WTC11 (cell line): ENCODE data around the gene CNOT9.

Experiments used
- ATF3 ChIP-seq: sonication (generic); formaldehyde crosslinking; conservative IDR thresholded peaks from 2 replicates; pipeline ENCODE4 v1.8.1; 2022; ENCODE audit warnings: mild to moderate bottlenecking, missing genetic modification reagents
- CDX4 ChIP-seq: fragments of 250-450 bp; sonication (Bioruptor Pico); IDR thresholded peaks from 2 replicates; pipeline ENCODE4 v1.9.0; 2021; ENCODE audit warnings: moderate library complexity, mild to moderate bottlenecking, inconsistent platforms, borderline replicate concordance
- CTCF ChIP-seq: fragments of 200-600 bp; IDR thresholded peaks from 2 replicates; pipeline ENCODE4 v1.8.0; 2022; ENCODE audit warnings: antibody characterized with exemption
- E2F5 ChIP-seq: sonication (generic); formaldehyde crosslinking; IDR thresholded peaks from 2 replicates; pipeline ENCODE4 v1.8.1; 2022; ENCODE audit warnings: mild to moderate bottlenecking, moderate library complexity, missing genetic modification reagents
- FOXK1 ChIP-seq: sonication (generic); formaldehyde crosslinking; IDR thresholded peaks from 2 replicates; pipeline ENCODE4 v1.8.0; 2022; ENCODE audit warnings: mild to moderate bottlenecking, moderate library complexity, missing genetic modification reagents
- HMGXB4 ChIP-seq: sonication (generic); formaldehyde crosslinking; IDR thresholded peaks from 2 replicates; pipeline ENCODE4 v1.8.1; 2023; ENCODE audit warnings: mild to moderate bottlenecking, moderate library complexity, missing genetic modification reagents
- IRF1 ChIP-seq: sonication (generic); formaldehyde crosslinking; IDR thresholded peaks from 2 replicates; pipeline ENCODE4 v1.8.0; 2023; ENCODE audit warnings: missing genetic modification reagents
- JAZF1 ChIP-seq: fragments of 250-450 bp; sonication (Bioruptor Pico); IDR thresholded peaks from 2 replicates; pipeline ENCODE4 v1.9.0; 2021; ENCODE audit warnings: moderate library complexity, mild to moderate bottlenecking, inconsistent platforms
- SMAD4 ChIP-seq: sonication (generic); formaldehyde crosslinking; IDR thresholded peaks from 2 replicates; pipeline ENCODE4 v1.8.0; 2022; ENCODE audit warnings: mild to moderate bottlenecking, missing genetic modification reagents
- SOX15 ChIP-seq: fragments of 250-450 bp; sonication (Bioruptor Pico); IDR thresholded peaks from 2 replicates; pipeline ENCODE4 v1.9.0; 2021; ENCODE audit warnings: mild to moderate bottlenecking
- TEAD1 ChIP-seq: sonication (generic); formaldehyde crosslinking; IDR thresholded peaks from 2 replicates; pipeline ENCODE4 v1.8.0; 2022; ENCODE audit warnings: mild to moderate bottlenecking, missing genetic modification reagents
- USF1 ChIP-seq: sonication (generic); formaldehyde crosslinking; IDR thresholded peaks from 2 replicates; pipeline ENCODE4 v1.8.0; 2022; ENCODE audit warnings: mild to moderate bottlenecking, missing genetic modification reagents
- USF2 ChIP-seq: sonication (generic); formaldehyde crosslinking; IDR thresholded peaks from 2 replicates; pipeline ENCODE4 v1.8.1; 2023; ENCODE audit warnings: mild to moderate bottlenecking, missing genetic modification reagents, moderate library complexity
- ZNF423 ChIP-seq: fragments of 250-450 bp; sonication (Bioruptor Pico); IDR thresholded peaks from 2 replicates; pipeline ENCODE4 v2.1.2; 2022; ENCODE audit warnings: mild to moderate bottlenecking, moderate library complexity

- TF ChIP-seq E2F5 = no peak
- no peak for TF ChIP-seq SMAD4 (CRISPR knock-in tag)
- no peak for TF ChIP-seq CTCF
- no peak for TF ChIP-seq ATF3
- TF ChIP-seq ZNF423 (CRISPR knock-in tag) = no peak
- no peak for TF ChIP-seq IRF1 (CRISPR knock-in tag)
- TF ChIP-seq TEAD1 (CRISPR knock-in tag) = no peak
- TF ChIP-seq USF1 (CRISPR knock-in tag) = no peak
- TF ChIP-seq FOXK1 (CRISPR knock-in tag) = no peak
- no peak for TF ChIP-seq USF2 (CRISPR knock-in tag)
- TF ChIP-seq SOX15 (CRISPR knock-in tag) = no peak
- no peak for TF ChIP-seq HMGXB4 (CRISPR knock-in tag)
- no peak for TF ChIP-seq CDX4
- no peak for TF ChIP-seq JAZF1
Observed at GRCh38 chr2:218635719-218636118, 67.1 kb downstream of the CNOT9 start.
